ENCODE results near the gene IQCM. TPM values are rescaled to one million over a fixed set of nuclear protein-coding genes. Genes with fewer than 3 reads are reported as not detected.

IQCM gene
- total RNA-seq, 1 donor from 2014 or later: not detected

- H3K4me3 Mint-ChIP-seq: no peak overlapping the region
- H3K27ac Mint-ChIP-seq (ENCODE audit: unreplicated experiment): no peak overlapping the region
- TF ChIP-seq CTCF (conservative IDR thresholded peaks at IDR 0.05): no peak
- DNase-seq (ENCODE audit: low read depth, low spot score): no peak
- no peaks in the 10 kb centered on the region for H3K36me3 Mint-ChIP-seq (ENCODE audit: low read depth)
- no peaks in the 10 kb centered on the region for H3K4me1 Mint-ChIP-seq
- no peaks in the 10 kb centered on the region for H3K27me3 Mint-ChIP-seq (ENCODE audit: low read depth)
- H3K9me3 Mint-ChIP-seq: peaks cover 2% of the 10 kb centered on the region
Observed at GRCh38 chr4:149784018-149784417, 31.6 kb downstream of the IQCM start.

- Mint-ChIP-seq H3K27me3 (ENCODE audit: low read depth) (no peaks in the 10 kb centered on the region), H3K27ac (ENCODE audit: unreplicated experiment) (no peak overlapping the region), H3K9me3 (peaks cover 2% of the 10 kb centered on the region), H3K4me3 (no peak overlapping the region), H3K4me1 (no peaks in the 10 kb centered on the region), H3K36me3 (ENCODE audit: low read depth) (no peaks in the 10 kb centered on the region)
- no peak for TF ChIP-seq CTCF (conservative IDR thresholded peaks at IDR 0.05)
- DNase-seq (ENCODE audit: low read depth, low spot score): no peak
Observed at GRCh38 chr4:149781150-149781549, 34.5 kb downstream of the IQCM start.

GRCh38 chr4:149768477-149768876 is 47.2 kb downstream of the IQCM start:
- Mint-ChIP-seq H3K27ac (ENCODE audit: unreplicated experiment) (no peak overlapping the region), H3K9me3 (peaks cover 2% of the 10 kb centered on the region), H3K27me3 (ENCODE audit: low read depth) (no peaks in the 10 kb centered on the region), H3K36me3 (ENCODE audit: low read depth) (no peaks in the 10 kb centered on the region), H3K4me3 (no peak overlapping the region), H3K4me1 (no peaks in the 10 kb centered on the region)
- TF ChIP-seq CTCF (conservative IDR thresholded peaks at IDR 0.05): no peak
- no peak for DNase-seq (ENCODE audit: low read depth, low spot score)

GRCh38 chr4:149766135-149766534 is 49.5 kb downstream of the IQCM start:
- Mint-ChIP-seq H3K9me3 (no peaks in the 10 kb centered on the region), H3K27me3 (ENCODE audit: low read depth) (no peaks in the 10 kb centered on the region), H3K27ac (ENCODE audit: unreplicated experiment) (no peak overlapping the region), H3K4me3 (no peak overlapping the region), H3K4me1 (no peaks in the 10 kb centered on the region), H3K36me3 (ENCODE audit: low read depth) (no peaks in the 10 kb centered on the region)
- TF ChIP-seq CTCF (conservative IDR thresholded peaks at IDR 0.05): no peak
- DNase-seq (ENCODE audit: low read depth, low spot score): no peak

GRCh38 chr4:149765630-149766029 is 50.0 kb downstream of the IQCM start:
- no peaks in the 10 kb centered on the region for H3K4me1 Mint-ChIP-seq
- H3K36me3 Mint-ChIP-seq (ENCODE audit: low read depth): no peaks in the 10 kb centered on the region
- H3K27ac Mint-ChIP-seq (ENCODE audit: unreplicated experiment): no peak overlapping the region
- H3K4me3 Mint-ChIP-seq: no peak overlapping the region
- no peak for DNase-seq (ENCODE audit: low read depth, low spot score)
- TF ChIP-seq CTCF (conservative IDR thresholded peaks at IDR 0.05): no peak
- no peaks in the 10 kb centered on the region for H3K9me3 Mint-ChIP-seq
- no peaks in the 10 kb centered on the region for H3K27me3 Mint-ChIP-seq (ENCODE audit: low read depth)

- no peak overlapping the region for H3K27ac Mint-ChIP-seq (ENCODE audit: unreplicated experiment)
- H3K9me3 Mint-ChIP-seq: no peaks in the 10 kb centered on the region
- H3K27me3 Mint-ChIP-seq (ENCODE audit: low read depth): no peaks in the 10 kb centered on the region
- H3K4me1 Mint-ChIP-seq: no peaks in the 10 kb centered on the region
- H3K36me3 Mint-ChIP-seq (ENCODE audit: low read depth): no peaks in the 10 kb centered on the region
- DNase-seq (ENCODE audit: low read depth, low spot score): no peak
- TF ChIP-seq CTCF (conservative IDR thresholded peaks at IDR 0.05): no peak
- H3K4me3 Mint-ChIP-seq: no peak overlapping the region
Observed at GRCh38 chr4:149755969-149756368, 59.7 kb downstream of the IQCM start.
